C4-2B (cell line): Measurements from ENCODE around the gene CTNND1.

Experiments used
- ZFX ChIP-seq: fragments of 450-650 bp; IDR thresholded peaks from 2 replicates; pipeline ENCODE4 v1.6.1; 2017
- TF ChIP-seq, protein P1 (sequence below): fragments of 450-650 bp; conservative IDR thresholded peaks from 2 replicates; pipeline ENCODE4 v1.5.1; 2017; ENCODE audit warnings: mild to moderate bottlenecking

DNA sequence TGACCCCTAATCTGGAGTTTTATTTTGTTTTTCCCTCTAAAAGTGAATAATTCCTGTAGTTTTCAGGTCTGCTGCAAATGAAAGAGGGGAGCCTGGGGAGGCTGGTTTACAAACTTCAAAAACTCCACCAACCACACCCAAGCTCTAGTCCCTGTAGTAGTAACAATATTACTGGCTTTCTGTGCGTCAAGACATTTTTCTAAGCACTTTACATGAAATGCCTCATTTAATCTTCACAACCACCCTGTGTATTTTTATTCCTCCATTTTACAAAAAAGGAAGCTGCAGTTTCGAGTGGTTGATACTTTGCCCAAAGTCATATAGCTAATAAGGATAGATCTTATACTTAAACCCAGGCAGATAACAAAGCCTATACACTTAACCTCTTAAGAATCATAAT is 23.5 kb downstream of the CTNND1 start:
- TF ChIP-seq, protein P1, sequence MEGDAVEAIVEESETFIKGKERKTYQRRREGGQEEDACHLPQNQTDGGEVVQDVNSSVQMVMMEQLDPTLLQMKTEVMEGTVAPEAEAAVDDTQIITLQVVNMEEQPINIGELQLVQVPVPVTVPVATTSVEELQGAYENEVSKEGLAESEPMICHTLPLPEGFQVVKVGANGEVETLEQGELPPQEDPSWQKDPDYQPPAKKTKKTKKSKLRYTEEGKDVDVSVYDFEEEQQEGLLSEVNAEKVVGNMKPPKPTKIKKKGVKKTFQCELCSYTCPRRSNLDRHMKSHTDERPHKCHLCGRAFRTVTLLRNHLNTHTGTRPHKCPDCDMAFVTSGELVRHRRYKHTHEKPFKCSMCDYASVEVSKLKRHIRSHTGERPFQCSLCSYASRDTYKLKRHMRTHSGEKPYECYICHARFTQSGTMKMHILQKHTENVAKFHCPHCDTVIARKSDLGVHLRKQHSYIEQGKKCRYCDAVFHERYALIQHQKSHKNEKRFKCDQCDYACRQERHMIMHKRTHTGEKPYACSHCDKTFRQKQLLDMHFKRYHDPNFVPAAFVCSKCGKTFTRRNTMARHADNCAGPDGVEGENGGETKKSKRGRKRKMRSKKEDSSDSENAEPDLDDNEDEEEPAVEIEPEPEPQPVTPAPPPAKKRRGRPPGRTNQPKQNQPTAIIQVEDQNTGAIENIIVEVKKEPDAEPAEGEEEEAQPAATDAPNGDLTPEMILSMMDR: no peak
- no peak for TF ChIP-seq ZFX
